ENCODE measurements around the gene CCDC192.

DNA sequence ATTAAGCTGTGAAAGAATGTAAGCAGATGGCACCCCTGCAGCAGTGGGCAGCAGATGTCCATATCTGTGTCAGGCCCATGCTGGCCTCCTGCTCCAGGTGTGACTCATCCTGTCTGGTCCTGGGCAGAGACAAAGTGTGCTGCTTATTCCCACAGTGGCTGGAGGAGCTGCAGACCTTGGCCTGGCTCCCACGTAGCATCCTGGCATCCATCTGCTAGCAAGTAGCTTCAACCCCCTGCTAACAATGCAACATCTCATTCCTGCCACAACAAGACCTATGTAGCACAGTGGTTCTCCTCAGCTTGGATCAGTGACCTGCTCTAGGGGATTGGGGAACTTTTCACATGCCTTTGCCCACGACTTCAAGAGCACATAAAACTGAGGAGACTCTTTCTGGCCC is 254.0 kb downstream of the CCDC192 start:
- no peak for TF ChIP-seq CTCF (conservative IDR thresholded peaks at IDR 0.05; ENCODE audit: low read depth, low read length)
- no peak for TF ChIP-seq EZH2 (IDR thresholded peaks at IDR 0.05; ENCODE audit: borderline replicate concordance, low read depth, low read length, poor library complexity, severe bottlenecking)
